GM18909 (cell line): ENCODE results near the gene IL34.

Experiments
- ATAC-seq: cut with Tn5 transposase; IDR thresholded peaks from one replicate; pipeline ENCODE4 v1.9.1; 2021; ENCODE audit warnings: mild to moderate bottlenecking; ENCODE audit not compliant: unreplicated experiment, poor library complexity

Gene IL34

GRCh38 chr16:70698901-70699300 is 52.5 kb downstream of the IL34 start:
- no peak for ATAC-seq

GRCh38 chr16:70699696-70700095 is 53.3 kb downstream of the IL34 start:
- ATAC-seq, result no peak

- ATAC-seq, result no peak
Measured at GRCh38 chr16:70700101-70701020, 54.0 kb downstream of the IL34 start.

- ATAC-seq, result no peak
Measured at GRCh38 chr16:70701036-70701435, 54.7 kb downstream of the IL34 start.

GRCh38 chr16:70701596-70701995 is 55.2 kb downstream of the IL34 start:
- no peak for ATAC-seq

GRCh38 chr16:70701998-70702397 is 55.6 kb downstream of the IL34 start:
- ATAC-seq, result no peak

- no peak for ATAC-seq
Measured at GRCh38 chr16:70702624-70703023, 56.3 kb downstream of the IL34 start.

GRCh38 chr16:70703041-70703834 is 56.9 kb downstream of the IL34 start:
- ATAC-seq, result no peak

- no peak for ATAC-seq
Measured at GRCh38 chr16:70703835-70704381, 57.5 kb downstream of the IL34 start.

- no peak for ATAC-seq
Measured at GRCh38 chr16:70704586-70704985, 58.2 kb downstream of the IL34 start.

- ATAC-seq, result no peak
Measured at GRCh38 chr16:70705056-70705455, 58.7 kb downstream of the IL34 start.

GRCh38 chr16:70706948-70707465 is 60.6 kb downstream of the IL34 start:
- ATAC-seq, result no peak

GRCh38 chr16:70708366-70709246 is 62.2 kb downstream of the IL34 start:
- no peak for ATAC-seq

- ATAC-seq, result no peak
Measured at GRCh38 chr16:70709457-70709856, 63.1 kb downstream of the IL34 start.

GRCh38 chr16:70709942-70710341 is 63.6 kb downstream of the IL34 start:
- no peak for ATAC-seq
